ENCODE results near the gene C1orf167. TPM values are rescaled to one million over a fixed set of nuclear protein-coding genes. Genes with fewer than 3 reads are reported as not detected.

Gene C1orf167
- total and polyA plus RNA-seq, 2 of the 8 experiments (the other 6 are each of a cell fraction or from before 2014, with no cell fraction given), result 0.70 to 1.3 TPM

DNA sequence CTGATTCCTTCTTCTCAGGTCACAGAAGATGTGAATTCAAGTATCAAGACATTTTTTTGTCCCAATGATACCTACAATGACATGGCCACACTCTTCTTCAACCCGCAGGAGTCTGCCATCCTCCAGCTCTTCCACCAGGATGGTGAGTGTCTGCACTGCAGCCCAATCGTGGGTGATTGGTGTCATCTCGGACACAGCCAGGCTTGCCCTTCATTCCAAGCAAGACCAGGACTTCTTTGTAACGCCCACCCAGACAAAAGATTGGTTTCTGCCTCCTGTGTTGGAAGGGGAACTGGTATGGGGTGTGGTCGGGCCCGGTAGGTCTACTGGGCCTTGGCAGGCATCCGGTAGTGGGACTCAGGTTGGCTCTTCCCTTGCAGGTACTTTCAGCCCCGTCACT is 71.5 kb downstream of the C1orf167 start (continued):
- TF ChIP-seq CHD7 (IDR thresholded peaks at IDR 0.05; ENCODE audit: insufficient replicate concordance, low read length) (no peak), RFX5 (IDR thresholded peaks at IDR 0.05; ENCODE audit: borderline replicate concordance, low read depth, low read length) (no peak), CTBP2 (IDR thresholded peaks at IDR 0.05; ENCODE audit: borderline replicate concordance, insufficient read depth, insufficient read length, low read length) (no peak), CBX8 (IDR thresholded peaks at IDR 0.05; ENCODE audit: borderline replicate concordance, low read depth, low read length) (no peak), GABPA (IDR thresholded peaks at IDR 0.05; ENCODE audit: borderline replicate concordance, insufficient read depth, low read length) (no peak), YY1 (IDR thresholded peaks at IDR 0.05; ENCODE audit: low read depth, low read length) (no peak), TEAD4 (IDR thresholded peaks at IDR 0.05; ENCODE audit: low read depth, low read length) (no peak), CREB1 (IDR thresholded peaks at IDR 0.05) (no peak)
- TF ChIP-seq, protein P1, sequence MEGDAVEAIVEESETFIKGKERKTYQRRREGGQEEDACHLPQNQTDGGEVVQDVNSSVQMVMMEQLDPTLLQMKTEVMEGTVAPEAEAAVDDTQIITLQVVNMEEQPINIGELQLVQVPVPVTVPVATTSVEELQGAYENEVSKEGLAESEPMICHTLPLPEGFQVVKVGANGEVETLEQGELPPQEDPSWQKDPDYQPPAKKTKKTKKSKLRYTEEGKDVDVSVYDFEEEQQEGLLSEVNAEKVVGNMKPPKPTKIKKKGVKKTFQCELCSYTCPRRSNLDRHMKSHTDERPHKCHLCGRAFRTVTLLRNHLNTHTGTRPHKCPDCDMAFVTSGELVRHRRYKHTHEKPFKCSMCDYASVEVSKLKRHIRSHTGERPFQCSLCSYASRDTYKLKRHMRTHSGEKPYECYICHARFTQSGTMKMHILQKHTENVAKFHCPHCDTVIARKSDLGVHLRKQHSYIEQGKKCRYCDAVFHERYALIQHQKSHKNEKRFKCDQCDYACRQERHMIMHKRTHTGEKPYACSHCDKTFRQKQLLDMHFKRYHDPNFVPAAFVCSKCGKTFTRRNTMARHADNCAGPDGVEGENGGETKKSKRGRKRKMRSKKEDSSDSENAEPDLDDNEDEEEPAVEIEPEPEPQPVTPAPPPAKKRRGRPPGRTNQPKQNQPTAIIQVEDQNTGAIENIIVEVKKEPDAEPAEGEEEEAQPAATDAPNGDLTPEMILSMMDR (IDR thresholded peaks at IDR 0.05; ENCODE audit: control extremely low read depth in 1 of 3, insufficient read depth in 1 of 3, low read depth in 1 of 3, low read length in 3 of 3), result no peak
